H1 (cell line): ENCODE measurements around the gene NDFIP2. TPM values are rescaled to one million over a fixed set of nuclear protein-coding genes. Genes with fewer than 3 reads are reported as not detected.

Experiments
- CTCF ChIA-PET: fragments of 300-600 bp; sonication (Branson Sonifier 250); formaldehyde crosslinking; loops from one replicate; lab custom pipeline; 2021; ENCODE audit not compliant: partially characterized antibody; lab: Charles Lee
- POLR2A ChIA-PET: fragments of 300-600 bp; sonication (Branson Sonifier 250); formaldehyde crosslinking; loops from one replicate; lab custom pipeline; 2021; ENCODE audit warnings: inconsistent platforms; ENCODE audit not compliant: partially characterized antibody; lab: Charles Lee
- DNase-seq, 2 experiments: peaks; one replicate each; pipeline versions ENCODE4 v3.0.0 to v3.0.0-alpha.2; 2010 to 2022; ENCODE audit warnings: low spot score in 2 of 2, low read depth in 1 of 2, mixed read lengths in 1 of 2
- FAIRE-seq: peaks from 2 replicates; lab custom pipeline; 2011; peaks lifted over from hg19 to GRCh38; lab: Jason Lieb, UNC
- H2AFZ ChIP-seq: 2 replicates; pipeline ENCODE4 v1.8.1; 2012; ENCODE audit warnings: low read length, inconsistent platforms
- H2AK5ac ChIP-seq: 2 replicates; pipeline ENCODE4 v1.6.1; 2013; ENCODE audit warnings: low read depth, low read length
- H2BK120ac ChIP-seq: replicated peaks from 2 replicates; pipeline ENCODE3; 2013; ENCODE audit warnings: low read depth, low read length, inconsistent platforms
- H2BK12ac ChIP-seq: 2 replicates; pipeline ENCODE4 v1.6.1; 2013; ENCODE audit warnings: low read depth, low read length
- H2BK15ac ChIP-seq: 2 replicates; pipeline ENCODE4 v1.6.1; 2013; ENCODE audit warnings: low read length
- H2BK20ac ChIP-seq: 2 replicates; pipeline ENCODE4 v1.6.1; 2013; ENCODE audit warnings: low read length
- H2BK5ac ChIP-seq: 2 replicates; pipeline ENCODE4 v1.6.1; 2013; ENCODE audit warnings: low read depth, low read length
- H3K14ac ChIP-seq: 2 replicates; pipeline ENCODE4 v1.6.1; 2013; ENCODE audit warnings: inconsistent platforms; ENCODE audit not compliant: insufficient read length
- H3K18ac ChIP-seq: 2 replicates; pipeline ENCODE4 v1.6.1; 2013; ENCODE audit warnings: low read length; ENCODE audit errors: extremely low read depth
- H3K23ac ChIP-seq: 2 replicates; pipeline ENCODE4 v1.6.1; 2013; ENCODE audit warnings: inconsistent platforms; ENCODE audit not compliant: insufficient read length
- H3K23me2 ChIP-seq: 2 replicates; pipeline ENCODE4 v1.6.1; 2013; ENCODE audit warnings: low read depth, low read length
- H3K27ac ChIP-seq: 2 replicates; pipeline ENCODE4 v1.6.1; 2011; ENCODE audit warnings: low read depth, low read length, inconsistent platforms
- H3K27me3 ChIP-seq, 4 experiments: replicated peaks in 1 of 4; 1 replicate in 1 of 4; 2 replicates in 3 of 4; pipeline versions ENCODE4 v1.6.1 to v1.8.1; 2011 to 2013; ENCODE audit warnings: low read length in 3 of 4, mild to moderate bottlenecking in 3 of 4, inconsistent platforms in 2 of 4, mixed read lengths in 2 of 4, moderate library complexity in 1 of 4; ENCODE audit not compliant: control insufficient read depth in 3 of 4, insufficient read depth in 3 of 4; ENCODE audit errors: extremely low read depth in 1 of 4
- H3K36me3 ChIP-seq, 4 experiments: 2 replicates each; pipeline versions ENCODE4 v1.6.1 to v1.8.1; 2011 to 2013; ENCODE audit warnings: mild to moderate bottlenecking in 4 of 4, low read length in 3 of 4, moderate library complexity in 2 of 4, control low read depth in 1 of 4, inconsistent platforms in 1 of 4; ENCODE audit not compliant: insufficient read depth in 4 of 4, control insufficient read depth in 2 of 4
- H3K4ac ChIP-seq: replicated peaks from 2 replicates; pipeline ENCODE3; 2013; ENCODE audit warnings: low read length, low read depth, mixed read lengths, inconsistent platforms; ENCODE audit not compliant: insufficient read length
- H3K4me1 ChIP-seq, 4 experiments: replicated peaks in 1 of 4; 1 replicate in 1 of 4; 2 replicates in 3 of 4; pipeline versions ENCODE4 v1.6.1 to v1.8.1; 2011 to 2013; ENCODE audit warnings: low read length in 3 of 4, inconsistent platforms in 2 of 4, mixed read lengths in 1 of 4; ENCODE audit not compliant: insufficient read depth in 4 of 4, control insufficient read depth in 3 of 4
- H3K4me2 ChIP-seq, 2 experiments: 2 replicates each; pipeline versions ENCODE4 v1.6.1 to v1.8.1; 2011 to 2013; ENCODE audit warnings: low read depth in 2 of 2, low read length in 2 of 2, control low read depth in 1 of 2, inconsistent platforms in 1 of 2, mild to moderate bottlenecking in 1 of 2; ENCODE audit not compliant: insufficient read depth in 1 of 2
- H3K4me3 ChIP-seq, 4 experiments: fragments of 200-600, 300-600 bp in 1 of 4; sonication (generic), shearing (Covaris generic), sonication (Bioruptor Twin) in 1 of 4; 2 replicates each; pipeline versions ENCODE4 v1.5.1 to v1.8.1; 2011 to 2016; ENCODE audit warnings: low read length in 4 of 4, low read depth in 3 of 4, control low read depth in 2 of 4, inconsistent platforms in 2 of 4, mild to moderate bottlenecking in 2 of 4, mixed read lengths in 1 of 4, moderate library complexity in 1 of 4; ENCODE audit not compliant: insufficient read depth in 2 of 4; ENCODE audit errors: extremely low read depth in 1 of 4
- H3K56ac ChIP-seq: replicated peaks from 2 replicates; pipeline ENCODE3; 2013; ENCODE audit warnings: low read depth, mild to moderate bottlenecking, mixed read lengths, low read length, inconsistent platforms; ENCODE audit not compliant: insufficient read length
- H3K79me1 ChIP-seq: 2 replicates; pipeline ENCODE4 v1.6.1; 2013; ENCODE audit warnings: low read depth, low read length, control low read depth
- H3K79me2 ChIP-seq, 2 experiments: 2 replicates each; pipeline versions ENCODE4 v1.6.1 to v1.8.1; 2012 to 2013; ENCODE audit warnings: low read length in 2 of 2, mild to moderate bottlenecking in 2 of 2, inconsistent platforms in 1 of 2; ENCODE audit not compliant: insufficient read depth in 2 of 2, control insufficient read depth in 1 of 2
- H3K9ac ChIP-seq, 4 experiments: replicated peaks in 1 of 4; 1 replicate in 1 of 4; 2 replicates in 3 of 4; pipeline versions ENCODE4 v1.6.1 to v1.8.1; 2011 to 2013; ENCODE audit warnings: low read depth in 3 of 4, low read length in 3 of 4, control low read depth in 2 of 4, mild to moderate bottlenecking in 2 of 4, moderate library complexity in 2 of 4, inconsistent platforms in 1 of 4; ENCODE audit errors: extremely low read depth in 1 of 4
- H3K9me3 ChIP-seq, 2 experiments: 2 replicates each; pipeline versions ENCODE4 v1.6.1 to v1.8.1; 2012 to 2013; ENCODE audit warnings: mild to moderate bottlenecking in 2 of 2, moderate library complexity in 2 of 2, control low read depth in 1 of 2, inconsistent platforms in 1 of 2, low read depth in 1 of 2, low read length in 1 of 2, mixed read lengths in 1 of 2; ENCODE audit not compliant: insufficient read depth in 2 of 2
- H4K20me1 ChIP-seq, 2 experiments: replicated peaks in 1 of 2; 2 replicates each; pipeline versions ENCODE3 to v1.8.1; 2011 to 2013; ENCODE audit warnings: inconsistent platforms in 2 of 2, low read length in 2 of 2, mild to moderate bottlenecking in 1 of 2; ENCODE audit not compliant: insufficient read depth in 2 of 2, control insufficient read depth in 1 of 2
- H4K5ac ChIP-seq: 2 replicates; pipeline ENCODE4 v1.6.1; 2013; ENCODE audit warnings: low read length, low read depth, mixed read lengths, inconsistent platforms; ENCODE audit not compliant: insufficient read length
- H4K8ac ChIP-seq: 2 replicates; pipeline ENCODE4 v1.8.0; 2013; ENCODE audit warnings: mild to moderate bottlenecking, moderate library complexity, low read length, inconsistent platforms; ENCODE audit not compliant: insufficient read depth; ENCODE audit errors: extremely low read depth
- H4K91ac ChIP-seq: replicated peaks from 2 replicates; pipeline ENCODE3; 2013; ENCODE audit warnings: low read length, mixed read lengths, inconsistent platforms; ENCODE audit not compliant: insufficient read length
- BACH1 ChIP-seq: IDR thresholded peaks from 2 replicates; pipeline ENCODE4 v1.6.1; 2012; ENCODE audit warnings: low read length, improper control_type of control experiment
- BCL11A ChIP-seq, 2 experiments: IDR thresholded peaks; one replicate each; pipeline ENCODE4 v1.6.1; 2011; ENCODE audit warnings: low read depth in 2 of 2, low read length in 2 of 2, mild to moderate bottlenecking in 2 of 2
- POLR2A ChIP-seq, 2 experiments: IDR thresholded peaks; 1 replicate in 1 of 2; 2 replicates in 1 of 2; pipeline ENCODE4 v1.6.1; 2011; ENCODE audit warnings: low read depth in 2 of 2, low read length in 2 of 2, mild to moderate bottlenecking in 2 of 2; ENCODE audit errors: control extremely low read depth in 1 of 2
- WGBS, 2 experiments: shearing (Covaris generic) in 1 of 2; methylation state at CpG; one replicate each; pipeline versions ENCODE4 v1.1.6 to v1.1.7; 2013 to 2015; ENCODE audit warnings: low lambda C conversion rate in 2 of 2, mixed read lengths in 2 of 2, inconsistent platforms in 1 of 2, low coverage in 1 of 2, missing lambda C conversion rate in 1 of 2; ENCODE audit not compliant: insufficient replicate concordance in 2 of 2, insufficient coverage in 1 of 2, insufficient read length in 1 of 2; ENCODE audit errors: extremely low coverage in 1 of 2, missing lambda C conversion rate in 1 of 2; 5-methylcytosine and 5-hydroxymethylcytosine counted together
- polyA plus RNA-seq, 7 experiments: library from polyadenylated mRNA; depleted of rRNA in 3 of 7; stranded (reverse) in 5 of 7; unstranded in 2 of 7; fragments of >200 nt in 5 of 7; fragments of 200-250 nt in 2 of 7; gene quantifications; 1 replicate in 5 of 7; 2 replicates in 1 of 7; 4 replicates in 1 of 7; pipeline versions ENCODE4 v1.2.1 to v1.2.3, GENCODE V29; 2011 to 2013; ENCODE audit warnings: missing spikeins in 2 of 7, mixed read lengths in 2 of 7
- total RNA-seq: library from RNA; stranded (reverse); fragmentation: NEBNext Ultra II Directional; extraction: Animal tissue kit (Norgen Biotek cat#: 25700); gene quantifications from 2 replicates; pipeline ENCODE4 v1.2.1, GENCODE V29; 2021

NDFIP2 gene
- total and polyA plus RNA-seq, 2 of the 8 experiments (the other 6 are each of a cell fraction or from before 2014, with no cell fraction given) = 11.1 to 32.9 TPM

DNA sequence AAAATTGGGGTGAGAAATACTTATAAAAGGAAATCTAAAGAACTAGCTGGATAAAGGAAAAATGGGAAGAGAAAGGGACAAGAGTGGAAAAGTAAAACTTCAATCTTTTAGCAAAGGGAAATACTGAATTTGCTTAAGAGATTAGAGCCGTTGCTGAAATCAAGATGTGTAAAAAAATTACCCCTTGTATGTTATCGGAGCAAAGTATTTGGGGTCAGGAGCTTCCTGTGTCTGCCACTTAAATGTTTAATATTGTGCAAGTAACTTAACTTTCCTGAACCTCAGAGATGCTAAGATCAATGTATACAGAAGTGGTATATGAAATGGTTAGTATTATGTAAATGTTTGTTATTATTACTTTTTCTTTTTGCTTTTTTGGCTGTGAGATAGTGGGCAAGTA, 51.6 kb downstream of the NDFIP2 start:
- H4K5ac ChIP-seq = no peak overlapping the region
- CTCF ChIA-PET = interaction anchor here (3.2 kb wide), 1 partner anchor 109 kb away, joined by 16 read pairs; no protein-coding TSS in a partner anchor

More for the DNA sequence above, 51.6 kb downstream of the NDFIP2 start:
- no peak overlapping the region for H2BK12ac ChIP-seq
- H4K20me1 ChIP-seq = no peaks in the 10 kb centered on the region
- no peaks in the 10 kb centered on the region for H3K23me2 ChIP-seq
- no peak for DNase-seq
- WGBS, 2 experiments = 95% methylated on average over 2 of the region's 2 CpGs; no CpG with 5 or more reads in 1 of the 2 experiments
- H3K56ac ChIP-seq = no peak overlapping the region
- H3K14ac ChIP-seq = no peak overlapping the region
- H3K9me3 ChIP-seq = no peaks in the 10 kb centered on the region
- H2AFZ ChIP-seq = no peak overlapping the region
- no peak overlapping the region for H3K23ac ChIP-seq
- H3K79me1 ChIP-seq = no peaks in the 10 kb centered on the region
- H2BK120ac ChIP-seq = no peak overlapping the region
- H2BK20ac ChIP-seq = no peak overlapping the region
- no peak overlapping the region for H3K9ac ChIP-seq
- H3K4ac ChIP-seq = no peak overlapping the region
- H3K79me2 ChIP-seq = no peaks in the 10 kb centered on the region
- H2BK5ac ChIP-seq = no peak overlapping the region
- no peak overlapping the region for H3K27ac ChIP-seq
- no peak overlapping the region for H3K4me3 ChIP-seq
- no peak overlapping the region for H3K18ac ChIP-seq
- no peak overlapping the region for H2BK15ac ChIP-seq
- TF ChIP-seq POLR2A (IDR thresholded peaks at IDR 0.05; ENCODE audit: control extremely low read depth in 1 of 2, low read depth in 2 of 2, low read length in 2 of 2) (no peak), BCL11A (IDR thresholded peaks at IDR 0.05; ENCODE audit: low read depth in 2 of 2, low read length in 2 of 2) (no peak), BACH1 (no peak)
- no peak for FAIRE-seq
- no peak overlapping the region for H3K4me2 ChIP-seq
- H4K91ac ChIP-seq = no peak overlapping the region
- H2AK5ac ChIP-seq = no peak overlapping the region
- POLR2A ChIA-PET = no interaction called here
- peaks cover 0 to 12% (median 5%) of the 10 kb centered on the region in 4 experiments; a peak in 5 of 7 replicates for H3K4me1 ChIP-seq
- H3K36me3 ChIP-seq = 0 out of 8 replicates have a peak, but pooled peaks cover 0 to 3% (median 0%) of the 10 kb centered on the region in 4 experiments
- no peak overlapping the region for H4K8ac ChIP-seq
- H3K27me3 ChIP-seq = no peaks in the 10 kb centered on the region
